Skeletal muscle cell (primary cell): Measurements from ENCODE around the gene BRAF.
"Not testable (repeated sequence)": the region's sequence is repeated elsewhere in the genome, so short reads cannot be mapped to it uniquely, and the experiment has no call there.

Experiments used
- DNase-seq: peaks from one replicate; pipeline ENCODE4 v3.0.0-alpha.2; 2010; ENCODE audit warnings: low read depth
- H3K4me3 ChIP-seq: 2 replicates; pipeline ENCODE4 v1.5.1; 2011; ENCODE audit warnings: low read depth, mild to moderate bottlenecking, control low read depth, low read length, moderate library complexity

Gene BRAF

GRCh38 chr7:140810830-140811556, 113.7 kb downstream of the BRAF start:
- peak; percentile 21 for DNase-seq
- no peak overlapping the region for H3K4me3 ChIP-seq

- no peak for DNase-seq
- H3K4me3 ChIP-seq = no peak overlapping the region
These were observed 114.3 kb downstream of the BRAF start for GRCh38 chr7:140810385-140810784.

GRCh38 chr7:140778975-140779374, 145.8 kb downstream of the BRAF start:
- H3K4me3 ChIP-seq = no peak overlapping the region
- no peak for DNase-seq

- DNase-seq = no peak
- no peak overlapping the region for H3K4me3 ChIP-seq
These were observed 146.2 kb downstream of the BRAF start for GRCh38 chr7:140778568-140778967.

- no peak overlapping the region for H3K4me3 ChIP-seq
These were observed 150.4 kb downstream of the BRAF start for GRCh38 chr7:140774371-140774770.

GRCh38 chr7:140773104-140773503, 151.6 kb downstream of the BRAF start:
- no peak for DNase-seq

More at GRCh38 chr7:140774371-140774770, 150.4 kb downstream of the BRAF start:
- no peak for DNase-seq

GRCh38 chr7:140771826-140772225, 152.9 kb downstream of the BRAF start:
- no peak for DNase-seq
- no peak overlapping the region for H3K4me3 ChIP-seq

More at GRCh38 chr7:140773104-140773503, 151.6 kb downstream of the BRAF start:
- no peak overlapping the region for H3K4me3 ChIP-seq

- no peak for DNase-seq
- no peak overlapping the region for H3K4me3 ChIP-seq
These were observed 154.9 kb downstream of the BRAF start for GRCh38 chr7:140769852-140770251.

GRCh38 chr7:140767418-140767817, 157.3 kb downstream of the BRAF start:
- no peak overlapping the region for H3K4me3 ChIP-seq
- no peak for DNase-seq

- H3K4me3 ChIP-seq, DNase-seq: not testable (repeated sequence)
These were observed 159.3 kb downstream of the BRAF start for GRCh38 chr7:140765441-140765840.

GRCh38 chr7:140763166-140763565, 161.6 kb downstream of the BRAF start:
- not testable (repeated sequence) for H3K4me3 ChIP-seq, DNase-seq

- not testable (repeated sequence) for DNase-seq, H3K4me3 ChIP-seq
These were observed 163.4 kb downstream of the BRAF start for GRCh38 chr7:140761375-140761774.

GRCh38 chr7:140754506-140754905, 170.2 kb downstream of the BRAF start:
- H3K4me3 ChIP-seq = no peak overlapping the region
- no peak for DNase-seq

- no peak overlapping the region for H3K4me3 ChIP-seq
- DNase-seq = no peak
These were observed 172.2 kb downstream of the BRAF start for GRCh38 chr7:140752533-140752932.

- DNase-seq = no peak
- H3K4me3 ChIP-seq = no peak overlapping the region
These were observed 178.0 kb downstream of the BRAF start for GRCh38 chr7:140746751-140747150.

- no peak for DNase-seq
- H3K4me3 ChIP-seq = no peak overlapping the region
These were observed 179.3 kb downstream of the BRAF start for GRCh38 chr7:140745266-140746058.

- H3K4me3 ChIP-seq = no peak overlapping the region
- DNase-seq = no peak
These were observed 180.7 kb downstream of the BRAF start for GRCh38 chr7:140744005-140744404.

GRCh38 chr7:140743255-140743654, 181.5 kb downstream of the BRAF start:
- not testable (repeated sequence) for H3K4me3 ChIP-seq, DNase-seq

GRCh38 chr7:140738280-140738679, 186.4 kb downstream of the BRAF start:
- no peak for DNase-seq
- H3K4me3 ChIP-seq = no peak overlapping the region

- no peak overlapping the region for H3K4me3 ChIP-seq
- no peak for DNase-seq
These were observed 190.0 kb downstream of the BRAF start for GRCh38 chr7:140734729-140735128.

GRCh38 chr7:140734096-140734495, 190.6 kb downstream of the BRAF start:
- no peak for DNase-seq

More at GRCh38 chr7:140734096-140734495, 190.6 kb downstream of the BRAF start:
- H3K4me3 ChIP-seq = no peak overlapping the region
